Colon (tissue), 2 donors: ENCODE measurements around the gene TRMT10B.

ENCODE experiments used
- FAIRE-seq: peaks from 2 replicates; lab custom pipeline; 2012; peaks lifted over from hg19 to GRCh38; lab: Jason Lieb, UNC
- donor health status: control.
- donor health status: control.

The TRMT10B gene

GRCh38 chr9:37753489-37754190 lies at the start of gene TRMT10B:
Gene TRMT10B, plus strand, starts transcription at chr9:37753805. Its CDS starts 8,127 bp downstream, at chr9:37761932.
- FAIRE-seq: no peak

GRCh38 chr9:37705787-37706186 lies 47.8 kb upstream of the TRMT10B start:
- no peak for FAIRE-seq

- no peak for FAIRE-seq
These were observed 47.3 kb upstream of the TRMT10B start for GRCh38 chr9:37706290-37706689.

- no peak for FAIRE-seq
These were observed 45.9 kb upstream of the TRMT10B start for GRCh38 chr9:37707748-37708147.

- FAIRE-seq: no peak
These were observed 43.6 kb upstream of the TRMT10B start for GRCh38 chr9:37710046-37710445.

- no peak for FAIRE-seq
These were observed 38.3 kb upstream of the TRMT10B start for GRCh38 chr9:37715260-37715659.

- FAIRE-seq: no peak
These were observed 37.6 kb upstream of the TRMT10B start for GRCh38 chr9:37715991-37716505.

GRCh38 chr9:37719526-37719925 lies 34.1 kb upstream of the TRMT10B start:
- FAIRE-seq: no peak

GRCh38 chr9:37727013-37727412 lies 26.6 kb upstream of the TRMT10B start:
- no peak for FAIRE-seq

- no peak for FAIRE-seq
These were observed 24.1 kb upstream of the TRMT10B start for GRCh38 chr9:37729499-37729898.

- FAIRE-seq: no peak
These were observed 23.3 kb upstream of the TRMT10B start for GRCh38 chr9:37730256-37730655.

- no peak for FAIRE-seq
These were observed 22.8 kb upstream of the TRMT10B start for GRCh38 chr9:37730839-37731238.

- FAIRE-seq: no peak
These were observed 21.4 kb upstream of the TRMT10B start for GRCh38 chr9:37732086-37732741.

- no peak for FAIRE-seq
These were observed 20.7 kb upstream of the TRMT10B start for GRCh38 chr9:37732952-37733351.

- FAIRE-seq: no peak
These were observed 14.4 kb upstream of the TRMT10B start for GRCh38 chr9:37739222-37739621.

- no peak for FAIRE-seq
These were observed 13.5 kb upstream of the TRMT10B start for GRCh38 chr9:37740128-37740527.

GRCh38 chr9:37740631-37741328 lies 12.8 kb upstream of the TRMT10B start:
- FAIRE-seq: no peak

- no peak for FAIRE-seq
These were observed 7.6 kb upstream of the TRMT10B start for GRCh38 chr9:37745970-37746369.

GRCh38 chr9:37746448-37747270 lies 6.9 kb upstream of the TRMT10B start:
- no peak for FAIRE-seq

GRCh38 chr9:37747271-37747753 lies 6.3 kb upstream of the TRMT10B start:
- FAIRE-seq: no peak

GRCh38 chr9:37749129-37749528 lies 4.5 kb upstream of the TRMT10B start:
- no peak for FAIRE-seq

GRCh38 chr9:37751186-37751585 lies 2.4 kb upstream of the TRMT10B start:
- FAIRE-seq: no peak
